Measurements from ENCODE around the gene ZPBP.

GRCh38 chr7:49976238-49976637, 116.8 kb downstream of the ZPBP start:
- TF ChIP-seq CTCF (conservative IDR thresholded peaks at IDR 0.05) = no peak
- TF ChIP-seq ZFX (IDR thresholded peaks at IDR 0.05) = no peak
